Measurements from ENCODE around the gene CCIN. TPM values are rescaled to one million over a fixed set of nuclear protein-coding genes. Genes with fewer than 3 reads are reported as not detected.

CCIN gene
- not detected in 2 replicates for total RNA-seq

DNA sequence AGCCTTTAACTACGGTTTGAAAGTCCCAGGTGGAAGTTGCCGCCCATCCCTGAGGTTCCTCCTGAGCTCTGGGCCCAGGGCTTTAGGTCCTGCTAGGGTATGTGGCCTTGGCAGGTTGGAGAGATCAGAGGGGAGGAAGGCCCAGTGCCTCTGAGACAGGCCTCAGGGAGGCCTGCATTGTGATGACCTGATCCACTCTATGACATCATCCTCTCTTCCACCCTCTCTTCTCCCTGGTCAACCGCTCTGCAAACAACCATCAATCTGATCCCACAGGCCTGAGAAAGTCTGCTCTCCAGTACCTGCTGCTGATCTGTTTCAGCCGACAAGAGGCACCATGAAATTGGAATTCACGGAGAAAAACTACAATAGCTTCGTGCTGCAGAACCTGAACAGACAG, at the start of gene CCIN:
CCIN (plus strand) TSS at position 223 of the 400 bp plus-strand sequence; CDS start at position 338, 115 bp downstream.
- no peak within 1 kb of the TSS for H3K4me3 ChIP-seq (ENCODE audit: low read depth, low read length)
- peaks cover 1% of the 10 kb centered on the region for H3K27me3 ChIP-seq (ENCODE audit: control insufficient read depth, insufficient read depth, low read length)
- TF ChIP-seq, protein P1, sequence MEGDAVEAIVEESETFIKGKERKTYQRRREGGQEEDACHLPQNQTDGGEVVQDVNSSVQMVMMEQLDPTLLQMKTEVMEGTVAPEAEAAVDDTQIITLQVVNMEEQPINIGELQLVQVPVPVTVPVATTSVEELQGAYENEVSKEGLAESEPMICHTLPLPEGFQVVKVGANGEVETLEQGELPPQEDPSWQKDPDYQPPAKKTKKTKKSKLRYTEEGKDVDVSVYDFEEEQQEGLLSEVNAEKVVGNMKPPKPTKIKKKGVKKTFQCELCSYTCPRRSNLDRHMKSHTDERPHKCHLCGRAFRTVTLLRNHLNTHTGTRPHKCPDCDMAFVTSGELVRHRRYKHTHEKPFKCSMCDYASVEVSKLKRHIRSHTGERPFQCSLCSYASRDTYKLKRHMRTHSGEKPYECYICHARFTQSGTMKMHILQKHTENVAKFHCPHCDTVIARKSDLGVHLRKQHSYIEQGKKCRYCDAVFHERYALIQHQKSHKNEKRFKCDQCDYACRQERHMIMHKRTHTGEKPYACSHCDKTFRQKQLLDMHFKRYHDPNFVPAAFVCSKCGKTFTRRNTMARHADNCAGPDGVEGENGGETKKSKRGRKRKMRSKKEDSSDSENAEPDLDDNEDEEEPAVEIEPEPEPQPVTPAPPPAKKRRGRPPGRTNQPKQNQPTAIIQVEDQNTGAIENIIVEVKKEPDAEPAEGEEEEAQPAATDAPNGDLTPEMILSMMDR (IDR thresholded peaks at IDR 0.05; ENCODE audit: insufficient read depth, low read length, severe bottlenecking): no peak
- no peaks in the 10 kb centered on the region for H3K36me3 ChIP-seq (ENCODE audit: control insufficient read depth, insufficient read depth, low read length)
- no peak for DNase-seq (ENCODE audit: low read depth)
- peak; percentile 43 for FAIRE-seq

DNA sequence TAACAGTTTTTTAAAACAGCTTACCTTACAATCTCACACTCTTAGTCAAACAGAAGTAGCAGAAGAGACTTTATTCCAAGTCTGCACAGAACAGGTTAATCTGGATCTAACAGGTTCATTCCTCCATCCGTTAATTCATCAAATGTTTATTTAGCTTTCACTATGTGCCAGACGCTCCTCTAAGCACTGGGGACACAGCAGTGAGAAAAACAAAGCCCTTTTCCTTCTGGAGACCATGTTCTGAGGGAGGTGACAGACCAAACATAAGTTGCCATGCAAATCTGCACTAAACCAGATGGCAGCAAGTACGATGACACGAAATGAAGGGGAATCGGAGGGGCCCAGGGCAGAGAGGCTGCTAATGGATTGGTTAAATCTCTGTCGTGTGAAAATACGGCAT, 49.7 kb upstream of the CCIN start:
- Histone ChIP-seq H3K4me3 (ENCODE audit: low read depth, low read length) (no peak overlapping the region), H3K36me3 (ENCODE audit: control insufficient read depth, insufficient read depth, low read length) (no peaks in the 10 kb centered on the region), H3K27me3 (ENCODE audit: control insufficient read depth, insufficient read depth, low read length) (peaks cover 2% of the 10 kb centered on the region)
- peak; percentile 23 for FAIRE-seq
- TF ChIP-seq, protein P1 (IDR thresholded peaks at IDR 0.05; ENCODE audit: insufficient read depth, low read length, severe bottlenecking): no peak
- DNase-seq (ENCODE audit: low read depth): no peak

DNA sequence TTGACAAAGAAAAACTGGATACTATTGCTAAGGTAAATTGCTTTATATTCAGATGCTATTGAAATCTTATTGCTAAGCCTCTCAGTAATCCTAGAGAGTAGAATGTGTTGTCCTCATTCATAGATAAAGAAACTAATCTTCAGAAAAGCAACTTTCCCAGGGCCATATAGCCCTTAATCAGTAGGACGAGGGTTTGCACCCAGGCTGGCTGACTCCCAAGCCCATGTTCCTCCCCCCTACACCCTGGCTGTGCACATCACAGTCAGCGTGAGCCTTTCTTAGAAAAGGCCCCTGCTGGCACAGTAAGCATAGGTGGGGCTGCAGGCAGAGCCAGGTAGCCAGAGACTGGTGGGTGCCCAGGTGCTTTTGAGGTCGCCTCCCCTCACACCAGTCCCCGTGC, 48.5 kb upstream of the CCIN start:
- peaks cover 2% of the 10 kb centered on the region for H3K27me3 ChIP-seq (ENCODE audit: control insufficient read depth, insufficient read depth, low read length)
- no peaks in the 10 kb centered on the region for H3K36me3 ChIP-seq (ENCODE audit: control insufficient read depth, insufficient read depth, low read length)
- FAIRE-seq (no peak), DNase-seq (ENCODE audit: low read depth) (no peak)
- TF ChIP-seq, protein P1 (IDR thresholded peaks at IDR 0.05; ENCODE audit: insufficient read depth, low read length, severe bottlenecking): no peak
- no peak overlapping the region for H3K4me3 ChIP-seq (ENCODE audit: low read depth, low read length)

DNA sequence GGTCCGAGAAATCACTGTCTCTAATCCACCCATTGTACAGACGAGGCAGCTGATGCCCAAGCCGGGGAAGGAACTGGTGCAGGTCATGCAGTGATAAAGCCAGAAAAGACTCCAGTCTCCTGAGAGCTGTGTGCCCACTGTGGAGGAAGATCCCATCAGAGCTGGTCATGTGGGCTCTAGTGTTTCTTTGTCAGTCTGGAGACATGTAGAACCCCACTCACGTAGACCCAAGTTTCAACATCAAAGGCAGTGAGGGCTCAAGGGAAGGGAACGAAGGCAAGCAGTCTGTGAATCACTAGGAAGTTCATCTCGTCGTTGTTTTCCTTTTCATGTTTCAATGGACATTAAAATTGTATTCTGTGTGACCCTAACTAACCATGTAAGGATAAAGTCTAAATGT, 47.2 kb upstream of the CCIN start:
- FAIRE-seq (no peak), DNase-seq (ENCODE audit: low read depth) (no peak)
- TF ChIP-seq, protein P1 (IDR thresholded peaks at IDR 0.05; ENCODE audit: insufficient read depth, low read length, severe bottlenecking): no peak
- peaks cover 2% of the 10 kb centered on the region for H3K27me3 ChIP-seq (ENCODE audit: control insufficient read depth, insufficient read depth, low read length)
- no peak overlapping the region for H3K4me3 ChIP-seq (ENCODE audit: low read depth, low read length)
- H3K36me3 ChIP-seq (ENCODE audit: control insufficient read depth, insufficient read depth, low read length): no peaks in the 10 kb centered on the region

DNA sequence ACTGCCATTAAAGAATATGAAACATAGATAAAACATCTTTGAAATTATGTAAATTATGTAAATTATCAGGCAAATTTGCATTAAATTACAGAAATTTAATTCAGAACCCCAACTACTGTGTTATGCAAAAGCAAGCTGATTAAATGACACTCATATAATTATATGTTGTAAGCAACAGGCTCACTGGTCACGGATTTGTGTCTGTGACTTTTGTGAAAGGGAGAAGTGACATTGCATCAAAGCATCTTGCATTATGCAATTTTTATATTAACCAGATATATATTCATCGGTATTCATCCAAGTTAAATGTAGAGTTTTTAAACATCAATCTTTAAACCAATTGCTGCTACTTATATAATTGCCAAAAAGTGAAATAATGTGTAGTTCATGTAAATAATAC, 45.7 kb upstream of the CCIN start:
- Histone ChIP-seq H3K27me3 (ENCODE audit: control insufficient read depth, insufficient read depth, low read length) (peaks cover 2% of the 10 kb centered on the region), H3K4me3 (ENCODE audit: low read depth, low read length) (no peak overlapping the region), H3K36me3 (ENCODE audit: control insufficient read depth, insufficient read depth, low read length) (no peaks in the 10 kb centered on the region)
- FAIRE-seq: no peak
- DNase-seq (ENCODE audit: low read depth): no peak
- TF ChIP-seq, protein P1 (IDR thresholded peaks at IDR 0.05; ENCODE audit: insufficient read depth, low read length, severe bottlenecking): no peak
